ENCODE data around the gene SLC6A11.

The SLC6A11 gene

GRCh38 chr3:10792208-10792607 is 23.8 kb upstream of the SLC6A11 start:
- no peak for DNase-seq

- DNase-seq = no peak
Observed at GRCh38 chr3:10798600-10799367, 17.2 kb upstream of the SLC6A11 start.

- no peak for DNase-seq
Observed at GRCh38 chr3:10804183-10804648, 11.8 kb upstream of the SLC6A11 start.

- no peak for DNase-seq
Observed at GRCh38 chr3:10806006-10806405, 10.0 kb upstream of the SLC6A11 start.

GRCh38 chr3:10808130-10808735 is 7.8 kb upstream of the SLC6A11 start:
- DNase-seq = no peak

GRCh38 chr3:10808974-10809373 is 7.1 kb upstream of the SLC6A11 start:
- no peak for DNase-seq

- DNase-seq = no peak
Observed at GRCh38 chr3:10810376-10810775, 5.7 kb upstream of the SLC6A11 start.

GRCh38 chr3:10813425-10813824 is 2.6 kb upstream of the SLC6A11 start:
- no peak for DNase-seq

- DNase-seq = no peak
Observed at GRCh38 chr3:10814623-10815022, 1.4 kb upstream of the SLC6A11 start.

- no peak for DNase-seq
Observed at GRCh38 chr3:10815487-10815886, 541 bp upstream of the SLC6A11 start.

GRCh38 chr3:10816863-10817253 is 830 bp downstream of the SLC6A11 start:
- DNase-seq = no peak

- no peak for DNase-seq
Observed at GRCh38 chr3:10817506-10817905, 1.5 kb downstream of the SLC6A11 start.

- no peak for DNase-seq
Observed at GRCh38 chr3:10822055-10822454, 6.0 kb downstream of the SLC6A11 start.

- DNase-seq = no peak
Observed at GRCh38 chr3:10822708-10823515, 6.9 kb downstream of the SLC6A11 start.

GRCh38 chr3:10823516-10823818 is 7.4 kb downstream of the SLC6A11 start:
- DNase-seq = no peak

- DNase-seq = no peak
Observed at GRCh38 chr3:10824468-10824867, 8.4 kb downstream of the SLC6A11 start.

- no peak for DNase-seq
Observed at GRCh38 chr3:10833855-10834414, 17.9 kb downstream of the SLC6A11 start.

- no peak for DNase-seq
Observed at GRCh38 chr3:10834951-10835350, 18.9 kb downstream of the SLC6A11 start.

- DNase-seq = no peak
Observed at GRCh38 chr3:10835406-10835805, 19.4 kb downstream of the SLC6A11 start.

- no peak for DNase-seq
Observed at GRCh38 chr3:10836676-10837075, 20.6 kb downstream of the SLC6A11 start.

GRCh38 chr3:10837849-10838248 is 21.8 kb downstream of the SLC6A11 start:
- no peak for DNase-seq

GRCh38 chr3:10839167-10839566 is 23.1 kb downstream of the SLC6A11 start:
- no peak for DNase-seq

GRCh38 chr3:10841100-10841499 is 25.1 kb downstream of the SLC6A11 start:
- no peak for DNase-seq

- DNase-seq = no peak
Observed at GRCh38 chr3:10843378-10843777, 27.4 kb downstream of the SLC6A11 start.
